Brain pericyte (primary cell): Measurements from ENCODE around the gene BMPR1B.
"Not testable (repeated sequence)": the region's sequence is repeated elsewhere in the genome, so short reads cannot be mapped to it uniquely, and the experiment has no call there.

Source experiments
- DNase-seq: peaks from one replicate; pipeline ENCODE4 v3.0.0-alpha.2; 2012; ENCODE audit warnings: low read depth, low spot score

Gene BMPR1B

GRCh38 chr4:95134016-95134415, 376.3 kb downstream of the BMPR1B start:
- DNase-seq: not testable (repeated sequence)

- DNase-seq: not testable (repeated sequence)
Measured at GRCh38 chr4:95139424-95139823, 381.7 kb downstream of the BMPR1B start.

GRCh38 chr4:95141361-95141760, 383.6 kb downstream of the BMPR1B start:
- no peak for DNase-seq

GRCh38 chr4:95142932-95143331, 385.2 kb downstream of the BMPR1B start:
- no peak for DNase-seq

- DNase-seq: no peak
Measured at GRCh38 chr4:95151255-95151654, 393.5 kb downstream of the BMPR1B start.

GRCh38 chr4:95153182-95153581, 395.4 kb downstream of the BMPR1B start:
- no peak for DNase-seq

- no peak for DNase-seq
Measured at GRCh38 chr4:95155759-95156451, 398.1 kb downstream of the BMPR1B start.

- DNase-seq: no peak
Measured at GRCh38 chr4:95156452-95156765, 398.7 kb downstream of the BMPR1B start.

- no peak for DNase-seq
Measured at GRCh38 chr4:95157596-95157995, 399.8 kb downstream of the BMPR1B start.

GRCh38 chr4:95158045-95158444, 400.3 kb downstream of the BMPR1B start:
- no peak for DNase-seq

- no peak for DNase-seq
Measured at GRCh38 chr4:95158626-95159025, 400.9 kb downstream of the BMPR1B start.

GRCh38 chr4:95159384-95159783, 401.6 kb downstream of the BMPR1B start:
- DNase-seq: no peak

- no peak for DNase-seq
Measured at GRCh38 chr4:95161781-95162469, 404.2 kb downstream of the BMPR1B start.

GRCh38 chr4:95162867-95163266, 405.1 kb downstream of the BMPR1B start:
- no peak for DNase-seq

GRCh38 chr4:95165926-95166524, 408.3 kb downstream of the BMPR1B start:
- DNase-seq: no peak

- no peak for DNase-seq
Measured at GRCh38 chr4:95167805-95168204, 410.1 kb downstream of the BMPR1B start.

GRCh38 chr4:95170176-95170575, 412.4 kb downstream of the BMPR1B start:
- DNase-seq: no peak

- DNase-seq: not testable (repeated sequence)
Measured at GRCh38 chr4:95171377-95171776, 413.6 kb downstream of the BMPR1B start.

- no peak for DNase-seq
Measured at GRCh38 chr4:95178938-95179337, 421.2 kb downstream of the BMPR1B start.

GRCh38 chr4:95180531-95181242, 422.9 kb downstream of the BMPR1B start:
- no peak for DNase-seq

GRCh38 chr4:95181243-95181995, 423.7 kb downstream of the BMPR1B start:
- DNase-seq: no peak

- DNase-seq: no peak
Measured at GRCh38 chr4:95181996-95182306, 424.2 kb downstream of the BMPR1B start.
